Gastroesophageal sphincter (tissue), 4 donors: ENCODE data around the gene ZBTB12. TPM values are rescaled to one million over a fixed set of nuclear protein-coding genes. Genes with fewer than 3 reads are reported as not detected.

Experiments
- ATAC-seq: fragments of 150-250 bp; one replicate; pipeline ENCODE4 v1.9.1; 2016; ENCODE audit warnings: mild to moderate bottlenecking, moderate library complexity
- H3K27ac ChIP-seq, 4 donors: fragments of 200-600 bp; sonication (generic) in 3 of 4; 1 replicate in 3 of 4; 2 replicates in 1 of 4; pipeline ENCODE4 v1.5.1; 2016 to 2019
- H3K27me3 ChIP-seq: fragments of 200-600 bp; sonication (generic); one replicate; pipeline ENCODE4 v1.5.1; 2019
- H3K36me3 ChIP-seq, 2 donors: fragments of 200-600 bp; sonication (generic); one replicate each; pipeline ENCODE4 v1.5.1; 2019; ENCODE audit warnings: control low read depth in 1 of 2
- H3K4me1 ChIP-seq, 3 donors: fragments of 200-600 bp; sonication (generic); 1 replicate in 2 of 3; 2 replicates in 1 of 3; pipeline ENCODE4 v1.5.1; 2016 to 2019; ENCODE audit warnings: control low read depth in 2 of 3
- H3K4me3 ChIP-seq, 2 donors: fragments of 200-600 bp; sonication (generic); one replicate each; pipeline ENCODE4 v1.5.1; 2019; ENCODE audit warnings: mild to moderate bottlenecking in 1 of 2, moderate library complexity in 1 of 2
- H3K9me3 ChIP-seq, 3 donors: fragments of 200-600 bp; sonication (generic); one replicate each; pipeline ENCODE4 v1.5.1; 2017 to 2019; ENCODE audit warnings: control low read depth in 2 of 3
- CTCF ChIP-seq, 4 experiments: fragments of 200-600 bp in 2 of 4; fragments of 450-650 bp in 2 of 4; sonication (generic) in 1 of 4; IDR thresholded peaks; one replicate each; pipeline ENCODE4 v1.5.1; 2017 to 2019; ENCODE audit warnings: antibody characterized with exemption in 4 of 4, mild to moderate bottlenecking in 2 of 4, moderate library complexity in 2 of 4
- EP300 ChIP-seq: sonication (generic); formaldehyde crosslinking; IDR thresholded peaks from one replicate; pipeline ENCODE4 v1.6.1; 2017; ENCODE audit warnings: antibody characterized with exemption, mild to moderate bottlenecking
- POLR2A ChIP-seq, 2 donors: fragments of 450-650 bp; IDR thresholded peaks; one replicate each; pipeline ENCODE4 v1.6.1; 2017; ENCODE audit warnings: antibody characterized with exemption in 2 of 2, mild to moderate bottlenecking in 2 of 2, moderate library complexity in 1 of 2
- POLR2AphosphoS5 ChIP-seq: sonication (generic); formaldehyde crosslinking; IDR thresholded peaks from one replicate; pipeline ENCODE4 v1.6.1; 2017; ENCODE audit warnings: antibody characterized with exemption
- WGBS, 2 donors: methylation state at CpG; one replicate each; pipeline ENCODE4 v1.1.5; 2018; ENCODE audit warnings: low coverage in 1 of 2; 5-methylcytosine and 5-hydroxymethylcytosine counted together
- total RNA-seq, 4 donors: library from RNA; depleted of rRNA; stranded (reverse); fragments of >200 nt; gene quantifications; one replicate each; pipeline ENCODE4 v1.1.0, GENCODE V29; 2016

ZBTB12 gene
- total RNA-seq, 4 donors from 2014 or later: 0.40 to 2.0 (median 0.86) TPM

DNA sequence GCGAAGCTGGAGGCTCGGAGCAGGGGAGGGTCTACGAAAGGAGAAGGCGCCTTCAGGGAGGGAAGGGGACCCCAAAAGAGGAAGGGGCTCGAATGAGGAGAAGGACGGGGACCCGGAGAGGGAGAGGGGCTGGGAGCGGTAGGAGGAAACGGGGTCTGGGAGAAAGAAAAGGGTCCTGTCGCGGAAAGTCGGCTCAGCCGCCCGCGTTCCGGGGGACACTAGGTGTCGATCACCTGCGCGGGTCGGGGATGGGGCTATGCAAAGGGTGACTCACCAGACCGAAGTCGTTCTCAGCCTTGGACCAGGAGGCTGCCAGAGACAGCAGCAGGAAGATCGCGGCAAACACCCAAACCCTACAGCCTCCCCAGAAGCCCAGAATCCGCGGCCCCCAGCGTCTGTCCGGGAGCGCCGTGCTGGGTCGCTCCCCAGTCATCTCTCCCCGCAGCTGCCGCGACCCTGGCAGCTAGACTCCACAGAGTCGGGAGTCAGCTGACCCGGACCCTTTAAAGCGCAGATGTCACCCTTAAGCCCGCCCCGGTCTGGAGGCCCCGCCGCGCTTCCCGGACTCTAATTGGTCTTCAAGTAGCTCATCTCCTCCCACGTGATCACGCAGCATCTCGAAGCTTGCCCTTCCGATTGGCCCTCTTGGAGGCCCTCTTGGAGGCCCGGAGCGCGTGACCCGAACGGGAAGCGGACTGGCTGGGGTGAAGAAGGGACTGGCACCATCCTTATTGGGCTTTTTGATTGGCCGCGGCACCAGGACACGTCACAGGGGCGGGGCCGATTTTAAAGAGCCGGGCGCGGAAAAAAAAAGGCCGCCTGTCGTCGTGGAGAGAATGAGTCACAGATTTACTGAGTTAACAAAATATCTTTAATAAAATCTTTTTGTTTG is 39.3 kb downstream of the ZBTB12 start, which contains the start of gene NEU1:
Gene NEU1 (minus strand): TSS at position 478 of the 892 bp plus-strand sequence. CDS start 45 bp downstream, at position 433.
- peak within 1 kb of the TSS; percentile 83 for H3K4me3 ChIP-seq
- H3K4me1 ChIP-seq: peaks cover 0 to 33% (median 6%) of the 10 kb centered on the region in 3 donors
- peak within 1 kb of the TSS; percentile 72 to 96 (median 93) for H3K27ac ChIP-seq
- no peaks in the 10 kb centered on the region for H3K27me3 ChIP-seq
- no peaks in the 10 kb centered on the region for H3K9me3 ChIP-seq
- TF ChIP-seq POLR2A (IDR thresholded peaks at IDR 0.05) (peak; percentile 93 to 95), POLR2AphosphoS5 (peak; percentile 93), EP300 (no peak), CTCF (IDR thresholded peaks at IDR 0.05) (peak in 1 of 4 experiments; percentile 7)
- H3K36me3 ChIP-seq: peaks cover 0 to 38% of the 10 kb centered on the region in 2 donors
- peak; percentile 98 for ATAC-seq
- 0 to 1% methylated on average over 9 to 55 of the region's 64 CpGs for WGBS, 2 donors

- TF ChIP-seq POLR2A (IDR thresholded peaks at IDR 0.05): no peak
- TF ChIP-seq EP300: no peak
- no peak for TF ChIP-seq POLR2AphosphoS5
- no peak for TF ChIP-seq CTCF (IDR thresholded peaks at IDR 0.05)
- H3K9me3 ChIP-seq: no peaks in the 10 kb centered on the region
- 11 to 24% methylated on average over 4 to 9 of the region's 17 CpGs for WGBS, 2 donors
- peak overlapping the region; percentile 83 for H3K4me3 ChIP-seq
- H3K27me3 ChIP-seq: no peaks in the 10 kb centered on the region
- H3K4me1 ChIP-seq: peaks cover 0 to 33% (median 6%) of the 10 kb centered on the region in 3 donors
- no peak for ATAC-seq
- H3K36me3 ChIP-seq: peaks cover 0 to 44% of the 10 kb centered on the region in 2 donors
- H3K27ac ChIP-seq: peak overlapping the region in 3 of 4 donors; percentile 91 to 96 (median 95)
These were observed 40.0 kb downstream of the ZBTB12 start for GRCh38 chr6:31861919-31862343.

DNA sequence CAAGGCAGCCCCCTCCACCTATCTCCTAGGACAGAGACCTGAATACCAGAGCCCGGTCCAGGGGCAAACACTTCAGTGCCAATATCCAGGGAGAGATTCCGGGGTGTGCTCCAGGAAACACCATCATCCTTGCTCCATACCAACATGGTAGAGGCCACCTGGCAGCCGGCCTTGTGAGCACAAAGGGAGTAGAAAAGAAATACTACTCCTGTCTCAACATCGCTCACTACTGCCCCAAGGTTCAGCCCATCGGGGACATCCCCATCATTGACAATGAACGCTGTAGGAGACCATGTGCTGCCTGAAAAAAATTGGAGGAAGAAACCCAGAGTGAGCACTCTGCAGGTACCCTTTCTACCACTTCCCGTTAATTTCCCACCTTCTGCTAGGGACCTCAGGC is 40.7 kb downstream of the ZBTB12 start:
- TF ChIP-seq POLR2A (IDR thresholded peaks at IDR 0.05): no peak
- no peak for TF ChIP-seq CTCF (IDR thresholded peaks at IDR 0.05)
- no peak for TF ChIP-seq EP300
- no peak for TF ChIP-seq POLR2AphosphoS5
- Histone ChIP-seq H3K4me1 (peaks cover 0 to 33% (median 6%) of the 10 kb centered on the region in 3 donors), H3K4me3 (no peak overlapping the region), H3K27ac (no peak overlapping the region), H3K27me3 (no peaks in the 10 kb centered on the region), H3K36me3 (peaks cover 0 to 48% of the 10 kb centered on the region in 2 donors), H3K9me3 (no peaks in the 10 kb centered on the region)
- no peak for ATAC-seq
- WGBS, 2 donors: 84 to 87% methylated on average over 3 to 4 of the region's 7 CpGs

DNA sequence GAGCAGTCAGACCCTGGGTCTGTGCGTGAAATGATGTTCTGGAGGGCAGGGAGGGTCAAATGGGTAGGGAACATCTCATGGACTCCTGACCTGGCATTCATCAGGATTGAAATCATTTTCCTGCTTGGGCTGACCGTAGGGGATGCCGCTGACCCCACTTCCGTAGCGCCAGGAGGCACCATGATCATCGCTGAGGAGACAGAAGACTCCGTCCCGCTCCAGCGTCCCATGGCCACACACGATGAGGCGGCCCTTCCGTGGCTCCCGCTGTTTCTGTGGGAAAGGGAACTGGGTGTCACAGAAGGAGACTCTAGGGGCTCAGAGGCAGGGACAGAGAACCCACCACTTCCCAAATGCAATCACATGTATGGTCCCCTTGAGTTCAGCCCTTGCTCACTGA is 41.5 kb downstream of the ZBTB12 start:
- Histone ChIP-seq H3K27me3 (no peaks in the 10 kb centered on the region), H3K27ac (no peak overlapping the region), H3K9me3 (no peaks in the 10 kb centered on the region), H3K4me3 (no peak overlapping the region), H3K36me3 (peaks cover 0 to 48% of the 10 kb centered on the region in 2 donors), H3K4me1 (peaks cover 0 to 33% (median 6%) of the 10 kb centered on the region in 3 donors)
- WGBS, 2 donors: 83 to 100% methylated on average over 2 to 6 of the region's 13 CpGs
- TF ChIP-seq POLR2AphosphoS5 (no peak), EP300 (no peak), POLR2A (IDR thresholded peaks at IDR 0.05) (no peak), CTCF (IDR thresholded peaks at IDR 0.05) (no peak)
- no peak for ATAC-seq
